ENCODE results near the gene SQOR.
A peak's percentile ranks its signal among the peaks of the same experiment; 100 is the strongest.

Gene SQOR

DNA sequence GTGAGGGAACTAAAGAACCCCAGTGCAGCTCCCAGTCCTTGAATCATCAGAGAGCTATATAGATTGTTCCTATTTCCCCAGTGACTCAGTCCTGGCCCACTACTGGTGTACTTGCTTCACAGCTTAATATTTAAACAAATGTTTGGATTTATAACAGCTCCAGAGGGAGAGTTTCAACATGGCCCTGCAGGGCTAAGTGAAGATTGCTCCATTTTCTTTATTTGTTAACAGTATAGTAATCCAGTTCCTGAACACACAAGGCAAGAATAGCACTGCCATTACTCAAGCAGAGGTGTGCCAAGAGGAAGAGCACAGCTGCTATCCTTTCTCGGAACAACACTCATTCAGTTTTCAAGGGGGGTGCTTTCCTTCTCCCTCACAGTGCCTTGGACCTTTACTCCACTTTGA lies 6.5 kb downstream of the SQOR start:
- Histone ChIP-seq H3K4me3 (replicated peaks; ENCODE audit: low read depth, low read length) (no peak overlapping the region), H3K36me3 (ENCODE audit: control insufficient read depth, insufficient read depth, low read length) (no peaks in the 10 kb centered on the region), H3K27me3 (replicated peaks; ENCODE audit: control insufficient read depth, insufficient read depth, low read length) (no peaks in the 10 kb centered on the region)
- TF ChIP-seq, protein P1, sequence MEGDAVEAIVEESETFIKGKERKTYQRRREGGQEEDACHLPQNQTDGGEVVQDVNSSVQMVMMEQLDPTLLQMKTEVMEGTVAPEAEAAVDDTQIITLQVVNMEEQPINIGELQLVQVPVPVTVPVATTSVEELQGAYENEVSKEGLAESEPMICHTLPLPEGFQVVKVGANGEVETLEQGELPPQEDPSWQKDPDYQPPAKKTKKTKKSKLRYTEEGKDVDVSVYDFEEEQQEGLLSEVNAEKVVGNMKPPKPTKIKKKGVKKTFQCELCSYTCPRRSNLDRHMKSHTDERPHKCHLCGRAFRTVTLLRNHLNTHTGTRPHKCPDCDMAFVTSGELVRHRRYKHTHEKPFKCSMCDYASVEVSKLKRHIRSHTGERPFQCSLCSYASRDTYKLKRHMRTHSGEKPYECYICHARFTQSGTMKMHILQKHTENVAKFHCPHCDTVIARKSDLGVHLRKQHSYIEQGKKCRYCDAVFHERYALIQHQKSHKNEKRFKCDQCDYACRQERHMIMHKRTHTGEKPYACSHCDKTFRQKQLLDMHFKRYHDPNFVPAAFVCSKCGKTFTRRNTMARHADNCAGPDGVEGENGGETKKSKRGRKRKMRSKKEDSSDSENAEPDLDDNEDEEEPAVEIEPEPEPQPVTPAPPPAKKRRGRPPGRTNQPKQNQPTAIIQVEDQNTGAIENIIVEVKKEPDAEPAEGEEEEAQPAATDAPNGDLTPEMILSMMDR (IDR thresholded peaks at IDR 0.05; ENCODE audit: insufficient read depth, low read length, poor library complexity, severe bottlenecking): no peak
- DNase-seq (ENCODE audit: extremely low read depth, insufficient read length): no peak

DNA sequence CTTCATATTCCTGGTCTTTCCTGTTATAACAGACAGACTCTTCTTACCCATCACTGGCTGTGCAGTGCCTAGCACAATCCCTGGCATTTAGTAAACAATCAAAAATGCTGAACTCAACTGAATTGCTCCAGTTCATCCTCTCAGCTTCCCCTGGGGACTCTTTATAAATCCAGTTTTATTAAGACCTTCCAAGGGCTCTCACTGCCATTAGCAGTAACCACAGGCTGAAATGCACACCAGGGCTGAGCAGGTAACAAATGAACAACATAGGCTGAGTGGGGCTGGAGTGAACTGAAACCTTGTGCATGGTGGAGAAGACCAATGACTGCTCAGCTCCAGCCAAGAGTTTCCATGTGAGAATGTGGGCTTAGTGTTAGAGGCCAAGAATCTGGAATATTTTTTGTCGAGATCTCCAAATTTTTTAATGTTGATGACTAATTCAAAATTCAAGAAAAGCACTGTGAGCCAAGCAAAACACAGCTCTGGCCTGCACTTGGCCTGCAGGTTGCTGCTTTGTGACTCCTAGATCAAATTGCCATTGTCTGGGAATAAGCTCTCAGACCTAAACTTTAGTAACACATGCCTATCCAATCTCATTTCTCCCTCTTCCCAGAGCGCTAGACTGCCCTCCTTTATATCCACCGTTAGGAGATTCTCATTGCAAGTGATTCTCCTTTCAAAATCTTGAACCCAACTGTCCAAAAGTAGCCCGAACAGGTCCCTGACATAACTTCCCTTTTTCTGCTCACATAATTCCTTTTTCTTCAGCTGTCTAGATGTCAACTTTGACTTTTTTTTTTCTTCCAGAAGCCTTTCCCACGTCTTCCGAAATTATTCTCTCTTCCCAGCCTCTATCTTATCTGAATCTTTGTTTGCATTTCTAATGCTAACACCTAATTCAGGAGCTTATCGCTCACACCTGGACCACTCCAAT lies 7.4 kb downstream of the SQOR start:
- Histone ChIP-seq H3K4me3 (replicated peaks; ENCODE audit: low read depth, low read length) (no peak overlapping the region), H3K27me3 (replicated peaks; ENCODE audit: control insufficient read depth, insufficient read depth, low read length) (no peaks in the 10 kb centered on the region), H3K36me3 (ENCODE audit: control insufficient read depth, insufficient read depth, low read length) (no peaks in the 10 kb centered on the region)
- DNase-seq (ENCODE audit: extremely low read depth, insufficient read length): no peak
- TF ChIP-seq, protein P1 (IDR thresholded peaks at IDR 0.05; ENCODE audit: insufficient read depth, low read length, poor library complexity, severe bottlenecking): no peak

DNA sequence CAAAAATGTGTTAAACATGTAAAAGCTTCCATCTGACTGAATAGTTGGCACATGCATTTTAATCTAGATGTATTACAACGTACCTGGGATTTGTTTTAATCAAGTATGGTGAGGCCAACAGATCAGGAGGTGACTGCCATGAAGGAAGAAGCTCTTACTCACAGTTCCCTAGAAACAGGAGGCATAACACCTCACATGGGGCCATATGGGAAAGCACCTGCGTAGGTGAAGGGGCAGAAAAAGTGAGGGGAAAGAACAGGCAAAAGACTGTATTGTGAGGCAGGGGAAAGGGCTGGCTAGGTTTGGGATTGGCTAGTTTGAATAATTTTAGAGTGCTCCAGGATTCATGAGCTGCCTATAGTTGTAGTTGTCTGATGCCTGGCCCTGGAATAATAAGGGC lies 9.6 kb downstream of the SQOR start:
- no peak for DNase-seq (ENCODE audit: extremely low read depth, insufficient read length)
- Histone ChIP-seq H3K36me3 (ENCODE audit: control insufficient read depth, insufficient read depth, low read length) (no peaks in the 10 kb centered on the region), H3K4me3 (replicated peaks; ENCODE audit: low read depth, low read length) (no peak overlapping the region), H3K27me3 (replicated peaks; ENCODE audit: control insufficient read depth, insufficient read depth, low read length) (no peaks in the 10 kb centered on the region)
- TF ChIP-seq, protein P1 (IDR thresholded peaks at IDR 0.05; ENCODE audit: insufficient read depth, low read length, poor library complexity, severe bottlenecking): no peak

DNA sequence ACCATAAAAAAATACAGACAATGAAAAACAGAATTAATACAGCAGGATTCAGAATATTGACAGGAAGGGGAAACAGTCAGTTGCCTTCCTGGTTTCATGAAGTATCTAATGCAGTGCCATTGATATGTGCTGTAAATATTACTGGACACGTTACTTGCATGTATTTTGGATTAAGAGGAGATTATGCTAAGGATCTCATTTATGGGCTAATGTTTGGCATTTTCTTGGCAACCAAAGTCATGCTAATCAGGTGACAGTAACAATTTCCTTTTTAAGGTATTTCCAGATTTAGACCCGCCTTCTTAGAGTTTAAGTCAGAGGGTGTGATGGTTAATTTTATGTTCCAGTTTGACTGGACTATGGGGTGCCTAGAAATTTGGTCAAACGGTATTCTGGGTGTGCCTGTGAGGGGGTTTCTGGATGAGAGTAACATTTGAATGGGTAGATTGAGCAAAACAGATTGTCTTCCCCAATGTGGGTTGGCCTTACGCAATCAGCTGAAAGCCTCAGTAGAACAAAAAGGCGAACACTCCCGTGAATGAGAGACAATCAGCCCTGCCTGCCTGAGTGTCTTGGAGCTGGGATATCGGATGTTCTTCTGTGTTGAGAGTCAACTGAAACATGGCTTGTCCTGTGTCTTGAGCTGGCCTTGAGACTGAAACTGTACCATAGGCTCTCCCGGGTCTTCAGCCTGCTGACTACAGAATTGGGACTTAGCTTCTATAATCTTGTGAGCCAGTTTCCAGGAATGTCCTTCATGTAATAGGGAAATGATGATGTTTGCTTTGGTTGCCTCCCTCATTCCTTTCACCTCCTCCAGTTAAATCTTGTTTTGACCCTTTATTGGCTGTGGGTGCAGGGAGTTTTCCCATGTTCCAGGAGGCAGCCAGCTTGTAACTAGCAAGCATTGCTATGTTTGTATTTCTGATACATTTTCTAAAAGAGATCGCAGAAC lies 10.5 kb downstream of the SQOR start:
- no peaks in the 10 kb centered on the region for H3K36me3 ChIP-seq (ENCODE audit: control insufficient read depth, insufficient read depth, low read length)
- H3K27me3 ChIP-seq (replicated peaks; ENCODE audit: control insufficient read depth, insufficient read depth, low read length): no peaks in the 10 kb centered on the region
- TF ChIP-seq, protein P1 (IDR thresholded peaks at IDR 0.05; ENCODE audit: insufficient read depth, low read length, poor library complexity, severe bottlenecking): no peak
- DNase-seq (ENCODE audit: extremely low read depth, insufficient read length): peak; percentile 26
- H3K4me3 ChIP-seq (replicated peaks; ENCODE audit: low read depth, low read length): 0 out of 2 replicates have a peak overlapping the region, but pooled peaks have one; percentile 19

DNA sequence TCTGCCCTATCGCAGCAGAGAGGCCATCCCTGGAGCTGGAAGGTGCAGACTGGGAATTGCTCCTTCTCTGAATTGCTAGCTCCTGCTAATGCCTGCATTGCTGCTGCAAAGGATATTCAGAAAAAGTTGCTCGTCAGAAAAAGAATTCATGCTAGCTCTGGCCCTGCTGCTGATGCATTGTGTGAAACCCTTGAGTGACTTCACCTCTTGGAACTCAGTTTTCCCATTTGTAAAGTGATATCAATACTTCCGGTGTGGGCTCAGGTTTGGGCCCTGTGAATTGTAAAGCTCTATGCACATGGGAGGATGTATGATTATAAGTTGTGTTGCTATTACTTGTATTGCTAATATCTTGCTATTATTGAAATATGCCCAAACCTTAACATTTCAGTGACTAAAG lies 11.4 kb downstream of the SQOR start:
- no peaks in the 10 kb centered on the region for H3K27me3 ChIP-seq (replicated peaks; ENCODE audit: control insufficient read depth, insufficient read depth, low read length)
- TF ChIP-seq, protein P1 (IDR thresholded peaks at IDR 0.05; ENCODE audit: insufficient read depth, low read length, poor library complexity, severe bottlenecking): no peak
- H3K36me3 ChIP-seq (ENCODE audit: control insufficient read depth, insufficient read depth, low read length): no peaks in the 10 kb centered on the region
- no peak for DNase-seq (ENCODE audit: extremely low read depth, insufficient read length)
- peak overlapping the region; percentile 19 for H3K4me3 ChIP-seq (replicated peaks; ENCODE audit: low read depth, low read length)
